K562 (cell line): ENCODE measurements around the gene CCDC88C. TPM values are rescaled to one million over a fixed set of nuclear protein-coding genes. Genes with fewer than 3 reads are reported as not detected.
A peak's percentile ranks its signal among the peaks of the same experiment; 100 is the strongest.

Source experiments
- ATF1 ChIP-seq, 2 experiments: fragments of 450-650 bp in 1 of 2; IDR thresholded peaks; 2 replicates each; pipeline ENCODE4 v1.6.1; 2016; ENCODE audit warnings: missing compliant biosample characterization in 1 of 2, missing genetic modification characterization in 1 of 2
- BMI1 ChIP-seq: fragments of 150-350 bp; IDR thresholded peaks from 2 replicates; pipeline ENCODE4 v1.6.1; 2014; ENCODE audit warnings: low read length
- CTCF ChIP-seq, 3 experiments: IDR thresholded peaks in 2 of 3; conservative IDR thresholded peaks in 1 of 3; 2 replicates each; pipeline ENCODE4 v1.5.1; 2011 to 2012; ENCODE audit warnings: low read length in 3 of 3, mild to moderate bottlenecking in 3 of 3, control low read depth in 2 of 3, improper control_type of control experiment in 1 of 3, inconsistent platforms in 1 of 3, low read depth in 1 of 3, mixed read lengths in 1 of 3, moderate library complexity in 1 of 3; ENCODE audit not compliant: insufficient read depth in 2 of 3
- DEAF1 ChIP-seq: fragments of 450-650 bp; formaldehyde crosslinking; IDR thresholded peaks from 2 replicates; pipeline ENCODE4 v1.4.0; 2020; ENCODE audit warnings: mild to moderate bottlenecking, moderate library complexity
- ELF1 ChIP-seq: fragments of 200-800 bp; sonication (Bioruptor generic); IDR thresholded peaks from 2 replicates; pipeline ENCODE4 v1.6.1; 2016; ENCODE audit warnings: missing genetic modification characterization, missing compliant biosample characterization
- MBD1 ChIP-seq: fragments of 250-450 bp; sonication (Bioruptor Pico); IDR thresholded peaks from 2 replicates; pipeline ENCODE4 v1.8.0; 2022; ENCODE audit warnings: inconsistent platforms
- NR2F6 ChIP-seq: fragments of 450-650 bp; formaldehyde crosslinking; IDR thresholded peaks from 2 replicates; pipeline ENCODE4 v1.4.0; 2020; ENCODE audit warnings: mild to moderate bottlenecking
- TARDBP ChIP-seq: fragments of 450-650 bp; IDR thresholded peaks from 2 replicates; pipeline ENCODE4 v1.6.1; 2016
- TFE3 ChIP-seq: fragments of 450-650 bp; formaldehyde crosslinking; IDR thresholded peaks from 2 replicates; pipeline ENCODE4 v1.4.0; 2020; ENCODE audit warnings: mild to moderate bottlenecking, mixed read lengths
- ZBTB17 ChIP-seq: fragments of 450-650 bp; formaldehyde crosslinking; IDR thresholded peaks from 2 replicates; pipeline ENCODE4 v1.4.0; 2020; ENCODE audit warnings: mild to moderate bottlenecking
- ZNF280B ChIP-seq: fragments of 250-450 bp; sonication (Bioruptor Pico); IDR thresholded peaks from 2 replicates; pipeline ENCODE4 v1.5.1; 2021; ENCODE audit warnings: mild to moderate bottlenecking
- ZNF592 ChIP-seq: fragments of 450-650 bp; IDR thresholded peaks from 2 replicates; pipeline ENCODE4 v1.6.1; 2017; ENCODE audit warnings: antibody characterized with exemption, mild to moderate bottlenecking
- polyA plus RNA-seq, 8 experiments: library from polyadenylated mRNA; depleted of rRNA in 4 of 8; stranded (reverse) in 5 of 8; unstranded in 3 of 8; fragments of >200 nt; fragmentation: Nextera tagmentation in 2 of 8; fragmentation: Illumina TruSeq in 1 of 8; extraction: Ambion mirVana in 2 of 8; extraction: Trizol in 1 of 8; gene quantifications; 2 replicates each; pipeline versions ENCODE4 v1.2.1 to v1.2.3, GENCODE V29; 2011 to 2014; ENCODE audit warnings: inconsistent platforms in 1 of 8, missing spikeins in 1 of 8
- total RNA-seq, 7 experiments: library from RNA; depleted of rRNA in 6 of 7; stranded (reverse); fragments of >200 nt in 6 of 7; fragmentation: Illumina TruSeq in 2 of 7; extraction: Trizol in 2 of 7; gene quantifications; 2 replicates each; pipeline versions ENCODE4 v1.2.1 to v1.2.3, GENCODE V29; 2011 to 2021; ENCODE audit warnings: low replicate concordance in 1 of 7

Gene CCDC88C
- total and polyA plus RNA-seq, 9 of the 15 experiments (the other 6 are each of a cell fraction or from before 2014, with no cell fraction given): 0.62 to 22.5 (median 10.7) TPM

- TF ChIP-seq ELF1 (tag) (no peak), ZNF280B (no peak), CTCF (IDR thresholded peaks at IDR 0.05 in 2 of 3, conservative IDR thresholded peaks at IDR 0.05 in 1 of 3; ENCODE audit: insufficient read depth in 2 of 3, low read depth in 1 of 3, low read length in 3 of 3) (peak; percentile 69 to 88 (median 80)), ZBTB17 (CRISPR knock-in tag) (no peak; the same call in 1 of the 2 replicates), DEAF1 (peak; percentile 78), NR2F6 (CRISPR knock-in tag) (no peak), BMI1 (no peak), TFE3 (0 out of 2 replicates have a peak, but pooled peaks have one; percentile 6), TARDBP (no peak), ATF1 (CRISPR knock-in tag; IDR thresholded peaks at IDR 0.05) (no peak), ATF1 (tag; IDR thresholded peaks at IDR 0.05) (no peak), MBD1 (CRISPR knock-in tag) (no peak), ZNF592 (0 out of 2 replicates have a peak, but pooled peaks have one; percentile 23)
These were observed 93.7 kb downstream of the CCDC88C start (continued) for GRCh38 chr14:91323671-91324605.
